Measurements from ENCODE around the gene ZNF775. TPM values are rescaled to one million over a fixed set of nuclear protein-coding genes. Genes with fewer than 3 reads are reported as not detected.
A peak's percentile ranks its signal among the peaks of the same experiment; 100 is the strongest.

Gene ZNF775
- total and polyA plus RNA-seq, 12 donors: 1.9 to 4.7 (median 2.9) TPM

GRCh38 chr7:150365673-150366398, 13.3 kb upstream of the ZNF775 start:
- no peak for ATAC-seq

GRCh38 chr7:150367677-150368095, 11.4 kb upstream of the ZNF775 start:
- intact Hi-C loops (cut with DNase I): loop anchor here in 6 of 10 donors (1.0 to 10.0 kb wide), 3 partner anchors 38 to 387 kb away; a partner anchor contains a TSS
- DNase-seq: no peak
- no peak for TF ChIP-seq CTCF (IDR thresholded peaks at IDR 0.05)
- ATAC-seq: no peak
- Histone ChIP-seq H3K4me1 (peaks cover 13 to 61% (median 31%) of the 10 kb centered on the region in 9 donors), H3K36me3 (peaks cover 0 to 30% (median 15%) of the 10 kb centered on the region in 9 donors), H3K27me3 (no peaks in the 10 kb centered on the region), H3K9me3 (no peaks in the 10 kb centered on the region), H3K27ac (peak overlapping the region; percentile 90 to 100 (median 98)), H3K4me3 (peak overlapping the region; percentile 74 to 99 (median 97))
- 59 to 61% methylated on average over 8 of the region's 8 CpGs for WGBS, 2 donors

More at GRCh38 chr7:150365673-150366398, 13.3 kb upstream of the ZNF775 start:
- H3K4me1 ChIP-seq: peaks cover 13 to 55% (median 25%) of the 10 kb centered on the region in 9 donors
- peak overlapping the region in 1 of 10 donors; percentile 54 for H3K27ac ChIP-seq
- DNase-seq: no peak
- no peaks in the 10 kb centered on the region for H3K9me3 ChIP-seq
- TF ChIP-seq CTCF (IDR thresholded peaks at IDR 0.05): no peak
- intact Hi-C loops (cut with DNase I): loop anchor here in 5 of 10 donors (5.0 to 10.0 kb wide), 2 partner anchors 41 to 389 kb away; a partner anchor contains a TSS
- 86 to 90% methylated on average over 5 of the region's 5 CpGs for WGBS, 2 donors
- H3K27me3 ChIP-seq: no peaks in the 10 kb centered on the region
- peaks cover 0 to 12% (median 0%) of the 10 kb centered on the region in 9 donors for H3K36me3 ChIP-seq
- H3K4me3 ChIP-seq: no peak overlapping the region

- DNase-seq (peak; percentile 94 to 95), ATAC-seq (peak; percentile 79 to 95 (median 87))
- intact Hi-C loops (cut with DNase I): loop anchor here in 6 of 10 donors (1.0 to 10.0 kb wide), 3 partner anchors 37 to 387 kb away; a partner anchor contains a TSS
- Histone ChIP-seq H3K9me3 (no peaks in the 10 kb centered on the region), H3K27ac (peak within 1 kb of the TSS; percentile 90 to 100 (median 98)), H3K4me3 (peak within 1 kb of the TSS; percentile 74 to 99 (median 97)), H3K27me3 (no peaks in the 10 kb centered on the region), H3K36me3 (peaks cover 0 to 36% (median 22%) of the 10 kb centered on the region in 9 donors), H3K4me1 (peaks cover 14 to 61% (median 31%) of the 10 kb centered on the region in 9 donors)
- WGBS, 2 donors: 1 to 2% methylated on average over 77 to 83 of the region's 85 CpGs
- TF ChIP-seq CTCF (IDR thresholded peaks at IDR 0.05): no peak
Measured at GRCh38 chr7:150368096-150368883, 10.8 kb upstream of the ZNF775 start, which contains the start of gene REPIN1. REPIN1 (plus strand) TSS chr7:150368822; CDS start chr7:150369712, 890 bp downstream.
